OCI-LY7 (cell line): ENCODE data around the gene SERTAD3. TPM values are rescaled to one million over a fixed set of nuclear protein-coding genes. Genes with fewer than 3 reads are reported as not detected.

Experiments
- BruUV-seq: library from RNA; stranded (reverse); fragments of 400-500 nt; replicated peaks from 2 replicates; lab custom pipeline; 2021; lab: Mats Ljungman, UMichigan
- CTCF ChIA-PET: fragments of 300-600 bp; sonication (Branson Sonifier 250); formaldehyde crosslinking; loops from one replicate; lab custom pipeline; 2022; ENCODE audit warnings: antibody characterized with exemption; ENCODE audit not compliant: unreplicated experiment; lab: Charles Lee
- POLR2A ChIA-PET: fragments of 300-600 bp; sonication (Branson Sonifier 250); formaldehyde crosslinking; loops from one replicate; lab custom pipeline; 2022; ENCODE audit warnings: antibody characterized with exemption; lab: Charles Lee
- DNase-seq: peaks from one replicate; pipeline ENCODE4 v3.0.0-alpha.2; 2015; ENCODE audit warnings: low spot score
- H2AFZ ChIP-seq: fragments of 200-600 bp; sonication (generic), shearing (Covaris generic); 2 replicates; pipeline ENCODE4 v1.6.1; 2014; ENCODE audit warnings: mild to moderate bottlenecking, antibody characterized with exemption, low read length, moderate library complexity
- H3K27ac ChIP-seq: fragments of 200-600 bp; sonication (generic); 2 replicates; pipeline ENCODE4 v1.5.1; 2014; ENCODE audit warnings: mixed run types, low read depth, mild to moderate bottlenecking, moderate library complexity, low read length, inconsistent platforms; ENCODE audit not compliant: poor library complexity, severe bottlenecking
- H3K36me3 ChIP-seq: fragments of 200-600 bp; sonication (generic); 2 replicates; pipeline ENCODE4 v1.6.1; 2014; ENCODE audit warnings: mild to moderate bottlenecking, antibody characterized with exemption, low read length, moderate library complexity, mixed read lengths; ENCODE audit not compliant: insufficient read depth
- H3K4me1 ChIP-seq: fragments of 200-600 bp; sonication (generic); 2 replicates; pipeline ENCODE4 v1.5.1; 2014; ENCODE audit warnings: mild to moderate bottlenecking, low read length; ENCODE audit not compliant: insufficient read depth, poor library complexity, severe bottlenecking
- H3K4me2 ChIP-seq: fragments of 200-600 bp; sonication (generic); 2 replicates; pipeline ENCODE4 v1.6.1; 2014; ENCODE audit warnings: mild to moderate bottlenecking, low read length
- H3K4me3 ChIP-seq: fragments of 200-600 bp; sonication (generic); 2 replicates; pipeline ENCODE4 v1.5.1; 2014; ENCODE audit warnings: mild to moderate bottlenecking, low read depth, low read length; ENCODE audit not compliant: poor library complexity, severe bottlenecking
- H3K79me2 ChIP-seq: fragments of 200-600 bp; sonication (generic); 2 replicates; pipeline ENCODE4 v1.6.1; 2016; ENCODE audit warnings: low read depth, mild to moderate bottlenecking, low read length, moderate library complexity, mixed read lengths; ENCODE audit not compliant: insufficient read depth
- H3K9me2 ChIP-seq: fragments of 200-600 bp; sonication (generic); 2 replicates; pipeline ENCODE4 v1.6.1; 2016; ENCODE audit warnings: mild to moderate bottlenecking, low read length, mixed read lengths; ENCODE audit not compliant: insufficient read depth
- H3K9me3 ChIP-seq: fragments of 200-600 bp; sonication (generic); 2 replicates; pipeline ENCODE4 v1.6.1; 2014; ENCODE audit warnings: mild to moderate bottlenecking, mixed run types, low read length, mixed read lengths
- H4K20me1 ChIP-seq: fragments of 200-600 bp; sonication (generic); 2 replicates; pipeline ENCODE4 v1.6.1; 2014; ENCODE audit warnings: mild to moderate bottlenecking, antibody characterized with exemption, low read length, moderate library complexity, mixed read lengths; ENCODE audit not compliant: insufficient read depth
- CTCF ChIP-seq: fragments of 200-600 bp; sonication (generic); conservative IDR thresholded peaks from 2 replicates; pipeline ENCODE4 v1.5.1; 2014; ENCODE audit warnings: mild to moderate bottlenecking, antibody characterized with exemption, low read length, moderate library complexity, mixed read lengths
- EZH2phosphoT487 ChIP-seq: fragments of 200-600 bp; sonication (generic); IDR thresholded peaks from 2 replicates; pipeline ENCODE4 v1.6.1; 2018; ENCODE audit warnings: low read depth, borderline replicate concordance, mild to moderate bottlenecking, mixed run types, antibody characterized with exemption, low read length, moderate library complexity, mixed read lengths
- intact Hi-C: fragments of 100-400 bp; cut with micrococcal nuclease; formaldehyde crosslinking; loops from one replicate; pipeline ENCODE4 v1.10.0; 2022; ENCODE audit not compliant: unreplicated experiment
- total RNA-seq, 2 experiments: library from RNA; depleted of rRNA in 1 of 2; stranded (reverse); fragments of >200 nt in 1 of 2; shearing (Covaris generic) in 1 of 2; gene quantifications; 2 replicates each; pipeline ENCODE4 v1.2.3, GENCODE V29; 2014 to 2022

Gene SERTAD3
- total RNA-seq, 2 experiments from 2014 or later = 12.2 to 18.6 TPM

- Histone ChIP-seq H4K20me1 (no peaks in the 10 kb centered on the region), H3K79me2 (no peaks in the 10 kb centered on the region), H3K4me2 (peak overlapping the region; percentile 55; the same call in 1 of the 2 replicates), H2AFZ (no peak overlapping the region), H3K4me1 (peaks cover 61% of the 10 kb centered on the region), H3K27ac (peak overlapping the region; percentile 82), H3K9me3 (no peaks in the 10 kb centered on the region), H3K9me2 (no peaks in the 10 kb centered on the region), H3K36me3 (no peaks in the 10 kb centered on the region), H3K4me3 (no peak overlapping the region)
- TF ChIP-seq CTCF (no peak), EZH2phosphoT487 (no peak)
- intact Hi-C loops = no loop called here
- ChIA-PET POLR2A (interaction anchor here (0.6 to 1.7 kb wide), 6 partner anchors 9 to 41 kb away, joined by 3 to 7 read pairs (median 4); no protein-coding TSS in a partner anchor), CTCF (interaction anchor here (3.3 kb wide), 1 partner anchor 8 kb away, joined by 10 read pairs; no protein-coding TSS in a partner anchor)
- DNase-seq = no peak
- no TSS peak for BruUV-seq
Observed at GRCh38 chr19:40411958-40412499, 32.1 kb downstream of the SERTAD3 start.

DNA sequence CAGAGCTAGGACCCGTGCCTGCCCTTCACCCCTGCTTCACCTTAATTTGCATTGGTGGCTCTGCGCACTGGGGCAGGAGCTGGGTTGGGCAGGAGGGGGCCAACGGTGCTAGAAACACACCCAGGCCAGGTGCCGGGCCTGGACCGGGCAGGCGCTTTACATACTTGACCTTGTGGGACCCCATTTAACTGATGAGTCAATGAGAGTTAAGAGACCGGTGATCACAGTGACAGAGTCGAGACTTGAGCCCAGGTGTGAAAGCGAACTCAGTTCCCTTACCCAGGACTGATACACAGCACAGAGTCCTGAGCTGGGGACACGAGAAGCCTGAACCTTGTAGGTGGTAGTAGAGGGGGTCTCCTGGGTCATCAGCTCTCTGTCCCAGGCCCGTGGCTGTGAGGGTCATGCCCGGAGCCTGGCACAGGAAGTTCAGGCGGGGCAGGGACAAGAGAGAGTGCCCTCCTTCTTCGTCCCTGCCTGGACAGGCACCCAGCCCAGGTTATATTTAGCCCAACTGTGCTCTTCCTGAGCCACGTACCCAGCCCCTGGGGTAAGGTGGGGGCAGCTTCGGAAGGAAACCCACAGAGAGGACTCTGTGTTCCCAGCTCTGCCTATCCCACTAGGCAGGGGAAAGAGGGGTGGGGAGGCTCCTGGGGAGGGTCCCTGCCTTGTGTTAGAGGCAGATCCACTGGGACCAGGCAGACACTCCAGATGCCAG lies 32.9 kb downstream of the SERTAD3 start:
- Histone ChIP-seq H3K27ac (peak overlapping the region; percentile 82), H3K4me2 (peak overlapping the region; percentile 55), H4K20me1 (no peaks in the 10 kb centered on the region), H3K9me3 (no peaks in the 10 kb centered on the region), H3K36me3 (no peaks in the 10 kb centered on the region), H3K79me2 (no peaks in the 10 kb centered on the region), H3K4me1 (peaks cover 53% of the 10 kb centered on the region), H3K4me3 (no peak overlapping the region), H3K9me2 (no peaks in the 10 kb centered on the region), H2AFZ (peak overlapping the region; percentile 76)
- peak; percentile 65 for DNase-seq
- POLR2A ChIA-PET = interaction anchor here (0.6 to 1.7 kb wide), 9 partner anchors 8 to 64 kb away, joined by 3 to 7 read pairs (median 4); partner anchors contain the start of gene SERTAD1
- intact Hi-C loops = no loop called here
- CTCF ChIA-PET = interaction anchor here (0.6 to 3.3 kb wide), 3 partner anchors 9 to 189 kb away, joined by 4 to 10 read pairs (median 5); no protein-coding TSS in a partner anchor
- no TSS peak for BruUV-seq
- TF ChIP-seq CTCF = no peak
